Esophagus muscularis mucosa (tissue), 3 donors: ENCODE data around the gene MSI2.

Experiments used
- POLR2A ChIP-seq: fragments of 450-650 bp; IDR thresholded peaks from one replicate; pipeline ENCODE4 v1.6.1; 2017; ENCODE audit warnings: antibody characterized with exemption, moderate library complexity, mild to moderate bottlenecking, low read depth
- POLR2AphosphoS5 ChIP-seq, 2 donors: sonication (generic); formaldehyde crosslinking; IDR thresholded peaks; one replicate each; pipeline ENCODE4 v1.6.1; 2017; ENCODE audit warnings: antibody characterized with exemption in 2 of 2
- TF ChIP-seq, protein P1 (sequence below), 3 experiments: fragments of 200-600 bp in 2 of 3; fragments of 450-650 bp in 1 of 3; sonication (generic) in 2 of 3; IDR thresholded peaks; one replicate each; pipeline ENCODE4 v1.5.1; 2017 to 2019; ENCODE audit warnings: antibody characterized with exemption in 3 of 3, mild to moderate bottlenecking in 2 of 3, moderate library complexity in 1 of 3

GRCh38 chr17:57436565-57436964 lies 180.2 kb downstream of the MSI2 start:
- TF ChIP-seq, protein P1, sequence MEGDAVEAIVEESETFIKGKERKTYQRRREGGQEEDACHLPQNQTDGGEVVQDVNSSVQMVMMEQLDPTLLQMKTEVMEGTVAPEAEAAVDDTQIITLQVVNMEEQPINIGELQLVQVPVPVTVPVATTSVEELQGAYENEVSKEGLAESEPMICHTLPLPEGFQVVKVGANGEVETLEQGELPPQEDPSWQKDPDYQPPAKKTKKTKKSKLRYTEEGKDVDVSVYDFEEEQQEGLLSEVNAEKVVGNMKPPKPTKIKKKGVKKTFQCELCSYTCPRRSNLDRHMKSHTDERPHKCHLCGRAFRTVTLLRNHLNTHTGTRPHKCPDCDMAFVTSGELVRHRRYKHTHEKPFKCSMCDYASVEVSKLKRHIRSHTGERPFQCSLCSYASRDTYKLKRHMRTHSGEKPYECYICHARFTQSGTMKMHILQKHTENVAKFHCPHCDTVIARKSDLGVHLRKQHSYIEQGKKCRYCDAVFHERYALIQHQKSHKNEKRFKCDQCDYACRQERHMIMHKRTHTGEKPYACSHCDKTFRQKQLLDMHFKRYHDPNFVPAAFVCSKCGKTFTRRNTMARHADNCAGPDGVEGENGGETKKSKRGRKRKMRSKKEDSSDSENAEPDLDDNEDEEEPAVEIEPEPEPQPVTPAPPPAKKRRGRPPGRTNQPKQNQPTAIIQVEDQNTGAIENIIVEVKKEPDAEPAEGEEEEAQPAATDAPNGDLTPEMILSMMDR (IDR thresholded peaks at IDR 0.05) = no peak
- TF ChIP-seq POLR2AphosphoS5 (IDR thresholded peaks at IDR 0.05) (no peak), POLR2A (no peak)
